ENCODE results near the gene SDC4. TPM values are rescaled to one million over a fixed set of nuclear protein-coding genes. Genes with fewer than 3 reads are reported as not detected.

Gene SDC4
- 7.4 TPM for total RNA-seq (ENCODE audit: unreplicated experiment)
- long read RNA-seq, partial matches to known transcripts = 0 of 6 reads
- long read RNA-seq, other reads (novel, unspliced or antisense) = 4 of 6 reads

GRCh38 chr20:45347936-45348778 lies at the start of gene SDC4:
Gene SDC4, minus strand, starts transcription at chr20:45348424. Its CDS starts 40 bp downstream, at chr20:45348384.
- DNase-seq (ENCODE audit: low spot score) = no peak
- H3K4me3 Mint-ChIP-seq (ENCODE audit: unreplicated experiment) = peak within 1 kb of the TSS; percentile 73
- H3K27ac Mint-ChIP-seq (ENCODE audit: unreplicated experiment) = no peak within 1 kb of the TSS
- no peaks in the 10 kb centered on the region for H3K36me3 Mint-ChIP-seq (ENCODE audit: low read depth, unreplicated experiment)
- H3K9me3 Mint-ChIP-seq (ENCODE audit: unreplicated experiment) = no peaks in the 10 kb centered on the region
- no peaks in the 10 kb centered on the region for H3K27me3 Mint-ChIP-seq (ENCODE audit: unreplicated experiment)
- TF ChIP-seq CTCF (IDR thresholded peaks at IDR 0.05; ENCODE audit: unreplicated experiment) = no peak
- peaks cover 34% of the 10 kb centered on the region for H3K4me1 Mint-ChIP-seq (ENCODE audit: unreplicated experiment)

DNA sequence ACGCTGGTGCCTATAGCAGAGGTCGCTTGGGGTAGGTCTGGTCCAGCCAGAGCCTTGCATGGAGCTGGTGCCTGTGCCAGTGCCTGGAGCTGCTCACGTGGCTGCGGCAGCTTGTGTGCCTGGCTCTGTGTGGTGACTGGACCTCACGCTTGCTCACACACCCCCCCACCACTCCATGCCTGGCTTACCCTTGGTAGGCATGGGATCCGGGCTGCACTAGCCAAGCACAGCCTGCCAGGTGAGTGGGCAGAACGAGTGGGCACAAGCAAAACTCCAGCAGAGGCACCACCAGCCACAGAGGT lies 46.8 kb upstream of the SDC4 start:
- no peaks in the 10 kb centered on the region for H3K4me1 Mint-ChIP-seq (ENCODE audit: unreplicated experiment)
- H3K27me3 Mint-ChIP-seq (ENCODE audit: unreplicated experiment) = no peaks in the 10 kb centered on the region
- DNase-seq (ENCODE audit: low spot score) = no peak
- H3K4me3 Mint-ChIP-seq (ENCODE audit: unreplicated experiment) = no peak overlapping the region
- no peak overlapping the region for H3K27ac Mint-ChIP-seq (ENCODE audit: unreplicated experiment)
- no peak for TF ChIP-seq CTCF (IDR thresholded peaks at IDR 0.05; ENCODE audit: unreplicated experiment)
- H3K9me3 Mint-ChIP-seq (ENCODE audit: unreplicated experiment) = peaks cover 4% of the 10 kb centered on the region
- no peaks in the 10 kb centered on the region for H3K36me3 Mint-ChIP-seq (ENCODE audit: low read depth, unreplicated experiment)

GRCh38 chr20:45394221-45395113 lies 46.2 kb upstream of the SDC4 start:
- H3K27me3 Mint-ChIP-seq (ENCODE audit: unreplicated experiment) = no peaks in the 10 kb centered on the region
- DNase-seq (ENCODE audit: low spot score) = no peak
- TF ChIP-seq CTCF (IDR thresholded peaks at IDR 0.05; ENCODE audit: unreplicated experiment) = no peak
- no peak overlapping the region for H3K27ac Mint-ChIP-seq (ENCODE audit: unreplicated experiment)
- no peaks in the 10 kb centered on the region for H3K4me1 Mint-ChIP-seq (ENCODE audit: unreplicated experiment)
- H3K9me3 Mint-ChIP-seq (ENCODE audit: unreplicated experiment) = no peaks in the 10 kb centered on the region
- H3K4me3 Mint-ChIP-seq (ENCODE audit: unreplicated experiment) = no peak overlapping the region
- H3K36me3 Mint-ChIP-seq (ENCODE audit: low read depth, unreplicated experiment) = no peaks in the 10 kb centered on the region

- TF ChIP-seq CTCF (IDR thresholded peaks at IDR 0.05; ENCODE audit: unreplicated experiment) = no peak
- no peaks in the 10 kb centered on the region for H3K9me3 Mint-ChIP-seq (ENCODE audit: unreplicated experiment)
- no peak for DNase-seq (ENCODE audit: low spot score)
- H3K36me3 Mint-ChIP-seq (ENCODE audit: low read depth, unreplicated experiment) = no peaks in the 10 kb centered on the region
- no peaks in the 10 kb centered on the region for H3K4me1 Mint-ChIP-seq (ENCODE audit: unreplicated experiment)
- no peak overlapping the region for H3K27ac Mint-ChIP-seq (ENCODE audit: unreplicated experiment)
- no peaks in the 10 kb centered on the region for H3K27me3 Mint-ChIP-seq (ENCODE audit: unreplicated experiment)
- no peak overlapping the region for H3K4me3 Mint-ChIP-seq (ENCODE audit: unreplicated experiment)
Observed at GRCh38 chr20:45392733-45393132, 44.5 kb upstream of the SDC4 start.

Data from endothelial cell (in vitro differentiated cells).